ENCODE measurements around the gene WDR33.

GRCh38 chr2:127740665-127741288, 70.2 kb downstream of the WDR33 start:
- TF ChIP-seq FOXK2 (IDR thresholded peaks at IDR 0.05) (no peak), SP1 (IDR thresholded peaks at IDR 0.05) (no peak), BHLHE40 (IDR thresholded peaks at IDR 0.05; ENCODE audit: borderline replicate concordance) (no peak), FOXM1 (IDR thresholded peaks at IDR 0.05; ENCODE audit: borderline replicate concordance) (no peak), SUZ12 (IDR thresholded peaks at IDR 0.05) (no peak), NFRKB (IDR thresholded peaks at IDR 0.05) (no peak), FOXA1 (IDR thresholded peaks at IDR 0.05) (no peak), HDGF (IDR thresholded peaks at IDR 0.05; ENCODE audit: borderline replicate concordance) (no peak), CTBP1 (IDR thresholded peaks at IDR 0.05; ENCODE audit: borderline replicate concordance) (no peak), PKNOX1 (IDR thresholded peaks at IDR 0.05) (no peak), LEF1 (IDR thresholded peaks at IDR 0.05; ENCODE audit: borderline replicate concordance) (no peak), TARDBP (IDR thresholded peaks at IDR 0.05) (no peak), ELF4 (IDR thresholded peaks at IDR 0.05) (no peak), ARNT (IDR thresholded peaks at IDR 0.05) (no peak)
